DOHH2 (cell line): ENCODE data around the gene SHLD1.

Experiments
- CTCF ChIP-seq: fragments of 200-600 bp; sonication (generic); IDR thresholded peaks from one replicate; pipeline ENCODE4 v1.5.1; 2014; ENCODE audit warnings: antibody characterized with exemption, mild to moderate bottlenecking, low read depth, low read length; ENCODE audit not compliant: poor library complexity, severe bottlenecking
- EZH2phosphoT487 ChIP-seq: fragments of 200-600 bp; sonication (generic); IDR thresholded peaks from 2 replicates; pipeline ENCODE4 v1.6.1; 2017; ENCODE audit warnings: borderline replicate concordance, mild to moderate bottlenecking, antibody characterized with exemption, low read length, moderate library complexity, mixed read lengths

- no peak for TF ChIP-seq CTCF
- TF ChIP-seq EZH2phosphoT487: no peak
Observed at GRCh38 chr20:5862703-5863039, 112.5 kb downstream of the SHLD1 start.
